ENCODE data around the gene ANKRD18B. TPM values are rescaled to one million over a fixed set of nuclear protein-coding genes. Genes with fewer than 3 reads are reported as not detected.
"Not testable (repeated sequence)": the region's sequence is repeated elsewhere in the genome, so short reads cannot be mapped to it uniquely, and the experiment has no call there.

ANKRD18B gene
- total RNA-seq, 1 donor from 2014 or later = not detected

DNA sequence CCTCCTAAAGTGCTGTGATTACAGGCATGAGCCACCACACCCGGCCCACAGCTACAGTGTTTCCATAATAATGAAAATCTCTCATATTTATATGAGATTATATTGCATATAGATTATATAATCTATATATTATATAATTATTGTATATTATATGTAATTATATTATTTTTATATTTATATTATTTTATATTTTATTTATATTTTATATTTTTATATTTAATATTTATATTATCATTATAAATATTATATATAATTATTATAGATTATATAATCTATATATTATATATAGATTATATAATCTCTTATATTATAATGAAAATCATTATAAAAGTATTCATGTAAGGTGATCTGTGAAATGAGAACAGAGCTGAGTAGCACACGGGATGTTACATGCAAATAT lies 11.5 kb downstream of the ANKRD18B start:
- TF ChIP-seq, protein P1, sequence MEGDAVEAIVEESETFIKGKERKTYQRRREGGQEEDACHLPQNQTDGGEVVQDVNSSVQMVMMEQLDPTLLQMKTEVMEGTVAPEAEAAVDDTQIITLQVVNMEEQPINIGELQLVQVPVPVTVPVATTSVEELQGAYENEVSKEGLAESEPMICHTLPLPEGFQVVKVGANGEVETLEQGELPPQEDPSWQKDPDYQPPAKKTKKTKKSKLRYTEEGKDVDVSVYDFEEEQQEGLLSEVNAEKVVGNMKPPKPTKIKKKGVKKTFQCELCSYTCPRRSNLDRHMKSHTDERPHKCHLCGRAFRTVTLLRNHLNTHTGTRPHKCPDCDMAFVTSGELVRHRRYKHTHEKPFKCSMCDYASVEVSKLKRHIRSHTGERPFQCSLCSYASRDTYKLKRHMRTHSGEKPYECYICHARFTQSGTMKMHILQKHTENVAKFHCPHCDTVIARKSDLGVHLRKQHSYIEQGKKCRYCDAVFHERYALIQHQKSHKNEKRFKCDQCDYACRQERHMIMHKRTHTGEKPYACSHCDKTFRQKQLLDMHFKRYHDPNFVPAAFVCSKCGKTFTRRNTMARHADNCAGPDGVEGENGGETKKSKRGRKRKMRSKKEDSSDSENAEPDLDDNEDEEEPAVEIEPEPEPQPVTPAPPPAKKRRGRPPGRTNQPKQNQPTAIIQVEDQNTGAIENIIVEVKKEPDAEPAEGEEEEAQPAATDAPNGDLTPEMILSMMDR (IDR thresholded peaks at IDR 0.05) = no peak
- H3K27me3 Mint-ChIP-seq = peaks cover 2% of the 10 kb centered on the region
- H3K4me1 Mint-ChIP-seq = no peaks in the 10 kb centered on the region
- no peaks in the 10 kb centered on the region for H3K36me3 Mint-ChIP-seq (ENCODE audit: low read depth)
- CTCF ChIA-PET = no interaction called here
- H3K27ac Mint-ChIP-seq = no peak overlapping the region
- H3K9me3 Mint-ChIP-seq = no peaks in the 10 kb centered on the region
- intact Hi-C loops (cut with micrococcal nuclease) = no loop called here
- ATAC-seq (ENCODE audit: low read depth) (no peak), DNase-seq (no peak)
- POLR2A ChIA-PET = no interaction called here
- no peak overlapping the region for H3K4me3 Mint-ChIP-seq

DNA sequence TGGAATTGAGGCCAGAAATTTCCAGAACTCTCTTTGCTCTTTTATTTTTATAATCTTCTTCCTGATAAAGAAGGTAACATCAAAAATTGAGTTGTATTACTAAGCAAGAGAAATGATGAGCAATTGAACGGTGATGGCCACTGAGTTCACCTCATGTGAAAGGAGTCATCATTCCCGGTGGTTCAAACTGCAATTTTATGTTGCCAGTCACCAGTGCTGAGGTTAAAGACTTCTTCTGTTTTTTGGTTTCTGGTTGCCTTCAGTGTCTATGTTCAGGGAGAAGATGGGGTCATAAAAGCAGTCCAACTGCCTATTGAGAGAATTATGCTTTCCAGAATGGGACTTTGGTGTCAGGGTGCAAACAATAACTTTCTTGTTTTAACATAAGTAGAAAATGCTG lies 19.4 kb downstream of the ANKRD18B start:
- intact Hi-C loops (cut with micrococcal nuclease); H3K4me1 Mint-ChIP-seq; H3K4me3 Mint-ChIP-seq; POLR2A ChIA-PET; H3K27me3 Mint-ChIP-seq; H3K36me3 Mint-ChIP-seq (ENCODE audit: low read depth); ATAC-seq (ENCODE audit: low read depth); DNase-seq; H3K27ac Mint-ChIP-seq; CTCF ChIA-PET; H3K9me3 Mint-ChIP-seq: not testable (repeated sequence)

DNA sequence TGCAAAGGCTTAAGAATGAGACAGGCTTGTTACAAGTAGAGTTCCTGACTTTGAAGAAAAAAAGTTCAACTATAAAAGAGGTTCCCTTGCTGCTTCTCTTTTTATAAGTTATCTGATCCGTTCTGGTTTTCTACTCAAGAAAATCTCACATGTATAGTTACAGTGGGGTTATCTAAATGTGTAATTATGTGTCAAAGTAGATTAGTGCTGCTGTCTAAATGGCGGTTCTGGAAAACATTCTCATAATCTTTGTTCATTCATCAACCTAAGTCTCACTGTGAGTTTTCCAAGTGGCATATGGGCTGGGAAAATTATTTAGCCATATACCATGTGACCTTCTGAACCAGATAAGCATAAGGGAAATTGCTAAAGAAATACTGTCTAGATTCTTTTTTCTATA lies 21.7 kb downstream of the ANKRD18B start:
- H3K36me3 Mint-ChIP-seq (ENCODE audit: low read depth); CTCF ChIA-PET; H3K27me3 Mint-ChIP-seq; ATAC-seq (ENCODE audit: low read depth); H3K4me1 Mint-ChIP-seq; DNase-seq; H3K9me3 Mint-ChIP-seq; H3K27ac Mint-ChIP-seq; POLR2A ChIA-PET; intact Hi-C loops (cut with micrococcal nuclease); H3K4me3 Mint-ChIP-seq: not testable (repeated sequence)

DNA sequence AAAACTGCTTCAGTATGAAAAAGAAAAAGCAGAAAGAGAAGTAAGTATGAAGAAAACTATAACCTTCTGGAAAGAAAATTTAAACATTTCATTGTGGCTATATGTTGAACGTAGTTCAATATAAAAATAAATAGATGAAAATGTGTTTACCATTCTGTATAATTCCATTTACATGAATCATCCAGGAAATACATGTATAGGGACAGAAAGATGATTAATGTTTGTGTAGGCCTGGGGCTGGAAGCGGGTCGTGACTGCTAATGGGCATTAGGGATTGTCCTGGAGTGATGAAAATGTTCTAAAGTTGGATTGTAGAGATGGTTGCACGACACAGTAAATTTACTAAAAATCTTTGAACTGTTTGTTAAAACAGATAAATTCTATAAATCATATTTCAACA lies 24.8 kb downstream of the ANKRD18B start:
- H3K36me3 Mint-ChIP-seq (ENCODE audit: low read depth); ATAC-seq (ENCODE audit: low read depth); H3K4me3 Mint-ChIP-seq; intact Hi-C loops (cut with micrococcal nuclease); H3K9me3 Mint-ChIP-seq; DNase-seq; H3K27me3 Mint-ChIP-seq; H3K27ac Mint-ChIP-seq; POLR2A ChIA-PET; CTCF ChIA-PET; H3K4me1 Mint-ChIP-seq: not testable (repeated sequence)

DNA sequence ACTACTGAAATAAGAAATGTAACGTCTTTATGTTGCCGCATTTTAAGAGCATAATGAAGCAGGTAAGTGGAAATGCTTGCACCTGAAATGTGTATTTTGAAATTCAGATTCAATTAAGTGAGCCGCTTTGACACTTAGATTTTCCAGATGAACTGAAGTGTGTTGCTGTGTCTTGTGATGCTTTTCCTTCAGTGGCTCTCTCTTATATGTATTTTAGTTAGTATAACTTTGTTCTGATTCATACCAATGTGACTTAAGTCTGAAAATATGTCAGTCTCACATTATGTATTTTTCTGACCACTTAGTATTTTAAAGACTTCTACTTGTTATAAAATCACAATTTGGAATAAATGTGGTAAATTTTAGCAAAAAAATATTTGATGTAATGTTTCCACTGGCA lies 25.4 kb downstream of the ANKRD18B start:
- H3K36me3 Mint-ChIP-seq (ENCODE audit: low read depth); ATAC-seq (ENCODE audit: low read depth); DNase-seq; H3K4me1 Mint-ChIP-seq; intact Hi-C loops (cut with micrococcal nuclease); H3K4me3 Mint-ChIP-seq; H3K27me3 Mint-ChIP-seq; H3K27ac Mint-ChIP-seq; CTCF ChIA-PET; H3K9me3 Mint-ChIP-seq; POLR2A ChIA-PET: not testable (repeated sequence)

DNA sequence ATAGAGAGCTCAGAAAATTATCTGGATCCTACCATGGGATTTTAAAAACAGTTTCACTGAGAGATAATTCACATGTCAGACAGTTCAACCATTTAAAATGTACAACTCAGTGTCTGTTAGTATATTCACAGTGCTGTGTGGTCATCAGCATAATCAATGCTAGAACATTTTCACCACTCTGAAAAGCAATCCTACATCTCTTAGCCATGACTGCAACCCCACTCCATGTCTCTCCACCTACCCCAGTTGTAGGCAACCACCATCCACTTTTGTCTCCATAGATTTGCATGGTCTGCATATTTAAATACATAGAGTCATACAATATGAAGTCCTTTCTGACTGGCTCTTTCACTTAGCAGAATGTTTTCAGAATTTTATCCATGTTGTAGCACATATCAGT lies 27.1 kb downstream of the ANKRD18B start:
- intact Hi-C loops (cut with micrococcal nuclease); H3K9me3 Mint-ChIP-seq; CTCF ChIA-PET; H3K4me3 Mint-ChIP-seq; H3K36me3 Mint-ChIP-seq (ENCODE audit: low read depth); POLR2A ChIA-PET; H3K27me3 Mint-ChIP-seq; H3K27ac Mint-ChIP-seq; DNase-seq; ATAC-seq (ENCODE audit: low read depth); H3K4me1 Mint-ChIP-seq: not testable (repeated sequence)

DNA sequence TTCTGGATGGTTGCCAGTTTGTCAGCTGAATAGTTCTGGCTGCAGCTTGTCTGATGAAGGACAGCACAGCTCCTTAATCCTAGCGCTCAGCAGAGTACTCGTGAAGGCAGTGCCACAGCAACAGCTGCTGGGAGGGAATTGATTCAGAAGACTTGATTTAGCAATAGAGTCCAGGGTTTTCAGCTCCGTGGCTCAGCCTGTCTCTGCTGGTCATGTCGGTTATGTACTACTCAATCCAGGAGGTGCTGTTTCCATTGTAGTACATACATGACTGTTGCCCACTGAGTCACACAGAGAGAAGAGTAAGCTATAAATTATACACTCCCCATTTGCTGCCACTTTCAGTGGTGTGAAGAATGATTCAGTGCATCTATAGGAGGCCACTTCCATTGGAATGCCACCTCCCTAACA lies 28.3 kb downstream of the ANKRD18B start:
- intact Hi-C loops (cut with micrococcal nuclease) = not testable (repeated sequence)

DNA sequence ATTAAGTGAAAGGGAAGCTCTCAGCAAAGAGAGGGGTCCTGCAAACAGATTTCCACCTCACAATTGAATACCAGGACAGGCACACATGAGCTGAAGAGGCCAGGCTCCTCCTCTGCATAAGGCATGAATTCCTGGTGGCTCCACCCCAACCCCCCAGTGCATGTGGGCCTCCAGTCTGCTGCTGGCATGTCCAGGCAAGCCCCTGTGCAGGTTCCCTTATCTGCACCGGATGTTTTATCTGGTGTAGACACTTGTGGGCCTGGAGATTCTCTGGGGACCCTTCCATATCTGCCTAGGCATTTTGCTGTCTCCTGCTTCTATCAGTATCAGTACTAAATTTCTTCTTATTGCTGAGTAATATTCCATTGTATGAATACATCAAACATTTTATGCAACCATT lies 36.2 kb downstream of the ANKRD18B start:
- CTCF ChIA-PET; POLR2A ChIA-PET; intact Hi-C loops (cut with micrococcal nuclease); ATAC-seq (ENCODE audit: low read depth); H3K27ac Mint-ChIP-seq; H3K36me3 Mint-ChIP-seq (ENCODE audit: low read depth); H3K27me3 Mint-ChIP-seq; DNase-seq; H3K4me3 Mint-ChIP-seq; H3K4me1 Mint-ChIP-seq; H3K9me3 Mint-ChIP-seq: not testable (repeated sequence)

More for the DNA sequence above, 28.3 kb downstream of the ANKRD18B start:
- H3K27ac Mint-ChIP-seq; H3K4me3 Mint-ChIP-seq; ATAC-seq (ENCODE audit: low read depth); DNase-seq; POLR2A ChIA-PET; CTCF ChIA-PET; H3K36me3 Mint-ChIP-seq (ENCODE audit: low read depth); H3K27me3 Mint-ChIP-seq; H3K9me3 Mint-ChIP-seq; H3K4me1 Mint-ChIP-seq: not testable (repeated sequence)

DNA sequence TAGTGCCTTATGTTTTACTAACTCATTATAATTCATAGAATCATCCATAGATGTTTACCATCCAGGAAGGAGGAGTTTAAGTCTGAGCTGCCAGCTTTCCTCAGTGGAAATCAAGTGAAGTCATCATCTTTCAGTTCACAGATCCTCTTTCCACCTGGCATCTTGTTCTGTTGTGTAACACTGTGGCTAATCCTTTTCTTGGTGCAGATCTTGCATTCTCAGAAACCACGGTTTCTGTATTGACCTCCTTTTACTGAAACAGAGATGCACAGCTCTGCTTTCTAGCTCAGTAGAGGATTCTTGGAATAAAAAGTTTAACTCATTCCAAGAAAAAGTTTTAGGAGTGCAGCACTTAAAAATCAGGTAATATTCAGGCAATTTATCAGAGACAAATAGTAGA lies 38.1 kb downstream of the ANKRD18B start:
- intact Hi-C loops (cut with micrococcal nuclease); DNase-seq; POLR2A ChIA-PET; ATAC-seq (ENCODE audit: low read depth); H3K9me3 Mint-ChIP-seq; CTCF ChIA-PET; H3K27me3 Mint-ChIP-seq; H3K27ac Mint-ChIP-seq; H3K4me3 Mint-ChIP-seq; H3K4me1 Mint-ChIP-seq; H3K36me3 Mint-ChIP-seq (ENCODE audit: low read depth): not testable (repeated sequence)

DNA sequence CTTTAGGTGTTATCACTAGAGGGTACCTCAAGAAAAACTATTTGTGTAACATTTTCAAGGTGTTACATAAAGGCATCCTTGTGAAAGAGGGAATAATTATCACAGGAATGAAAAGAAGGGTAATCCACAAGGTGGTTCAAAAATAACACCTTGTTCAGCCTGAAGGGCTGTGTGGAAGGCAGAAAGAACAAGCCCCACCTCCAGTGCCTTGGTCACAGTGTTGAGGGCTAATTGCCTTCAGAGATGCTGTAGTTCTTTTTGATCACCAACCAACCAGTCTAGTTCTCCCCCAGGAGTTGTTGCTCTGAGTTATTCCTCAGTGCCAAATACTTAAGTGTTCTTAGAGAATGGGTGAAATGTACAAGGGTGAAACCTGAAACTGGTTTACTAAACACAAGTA lies 43.7 kb downstream of the ANKRD18B start:
- H3K9me3 Mint-ChIP-seq; H3K27ac Mint-ChIP-seq; H3K27me3 Mint-ChIP-seq; ATAC-seq (ENCODE audit: low read depth); H3K4me1 Mint-ChIP-seq; intact Hi-C loops (cut with micrococcal nuclease); POLR2A ChIA-PET; DNase-seq; CTCF ChIA-PET; H3K36me3 Mint-ChIP-seq (ENCODE audit: low read depth); H3K4me3 Mint-ChIP-seq: not testable (repeated sequence)

DNA sequence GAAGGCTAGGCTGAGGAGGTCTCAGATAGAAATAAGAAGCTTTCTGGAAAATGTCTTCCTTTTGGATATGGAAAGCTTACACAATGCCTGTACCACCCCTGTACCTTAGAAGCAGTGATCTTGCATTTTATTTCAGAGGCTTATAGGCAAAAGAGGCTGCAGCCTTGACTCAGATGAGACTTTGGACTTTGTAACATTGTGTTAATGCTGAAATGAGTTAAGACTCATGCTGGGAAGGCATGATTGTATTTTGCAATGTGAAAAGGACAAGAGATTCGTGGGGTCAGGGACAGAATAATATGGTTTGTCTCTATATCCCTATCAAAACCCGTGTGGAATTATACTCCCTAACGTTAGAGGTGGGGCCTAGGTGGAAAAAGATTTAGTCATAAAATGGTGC lies 53.7 kb downstream of the ANKRD18B start:
- H3K27me3 Mint-ChIP-seq; DNase-seq; intact Hi-C loops (cut with micrococcal nuclease); CTCF ChIA-PET; ATAC-seq (ENCODE audit: low read depth); H3K4me3 Mint-ChIP-seq; POLR2A ChIA-PET; H3K36me3 Mint-ChIP-seq (ENCODE audit: low read depth); H3K4me1 Mint-ChIP-seq; H3K27ac Mint-ChIP-seq; H3K9me3 Mint-ChIP-seq: not testable (repeated sequence)

DNA sequence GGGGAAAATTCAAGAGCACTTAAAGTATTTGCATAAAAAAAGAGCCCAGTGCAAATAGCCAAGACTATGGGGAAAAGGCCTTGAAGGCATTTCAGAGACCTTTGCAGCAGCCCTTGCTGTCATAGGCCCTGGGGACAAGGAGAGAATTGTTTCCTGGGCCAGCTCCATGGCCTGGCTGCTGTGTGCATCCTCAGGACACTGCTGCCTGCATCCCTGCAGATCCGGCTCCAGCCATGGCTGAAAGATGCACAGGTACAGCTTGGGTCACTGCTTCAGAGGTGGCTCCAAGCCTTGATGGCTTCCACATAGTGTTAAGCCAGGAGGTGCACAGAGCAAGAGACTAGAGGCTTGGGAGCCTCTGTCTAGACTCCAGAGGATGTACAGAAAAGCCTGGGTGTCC lies 55.9 kb downstream of the ANKRD18B start:
- not testable (repeated sequence) for H3K4me3 Mint-ChIP-seq

More for the DNA sequence above, 55.9 kb downstream of the ANKRD18B start:
- H3K4me1 Mint-ChIP-seq; H3K27me3 Mint-ChIP-seq; H3K9me3 Mint-ChIP-seq; H3K27ac Mint-ChIP-seq; H3K36me3 Mint-ChIP-seq (ENCODE audit: low read depth); ATAC-seq (ENCODE audit: low read depth); DNase-seq; POLR2A ChIA-PET; intact Hi-C loops (cut with micrococcal nuclease): not testable (repeated sequence)
- CTCF ChIA-PET = interaction anchor here (1.2 kb wide), 1 partner anchor 36 kb away, joined by 3 read pairs; no protein-coding TSS in a partner anchor

Data from activated B cell treated with CpG ODN at 0.5 μM for 24 hours (primary cell).